CD4-positive, alpha-beta T cell treated with Interferon gamma for 1 hour (primary cell): ENCODE measurements around the gene DDHD1.

Experiments used
- DNase-seq: peaks from one replicate; pipeline ENCODE4 v3.0.0-alpha.2; 2020

The DDHD1 gene

GRCh38 chr14:53027562-53027961 is 125.6 kb downstream of the DDHD1 start:
- no peak for DNase-seq

- no peak for DNase-seq
Measured at GRCh38 chr14:53027041-53027440, 126.1 kb downstream of the DDHD1 start.

GRCh38 chr14:53023325-53023724 is 129.8 kb downstream of the DDHD1 start:
- DNase-seq = no peak

GRCh38 chr14:53022593-53022992 is 130.5 kb downstream of the DDHD1 start:
- no peak for DNase-seq

- DNase-seq = no peak
Measured at GRCh38 chr14:53020193-53020932, 132.8 kb downstream of the DDHD1 start.

GRCh38 chr14:53019406-53019805 is 133.7 kb downstream of the DDHD1 start:
- DNase-seq = no peak

GRCh38 chr14:53017837-53018236 is 135.3 kb downstream of the DDHD1 start:
- no peak for DNase-seq

- no peak for DNase-seq
Measured at GRCh38 chr14:53016919-53017318, 136.2 kb downstream of the DDHD1 start.

GRCh38 chr14:53016491-53016890 is 136.6 kb downstream of the DDHD1 start:
- DNase-seq = no peak

GRCh38 chr14:53011053-53011462 is 142.1 kb downstream of the DDHD1 start:
- no peak for DNase-seq

GRCh38 chr14:53010193-53011040 is 142.7 kb downstream of the DDHD1 start:
- no peak for DNase-seq

- DNase-seq = no peak
Measured at GRCh38 chr14:53006931-53007562, 146.1 kb downstream of the DDHD1 start.

- no peak for DNase-seq
Measured at GRCh38 chr14:53004976-53005375, 148.1 kb downstream of the DDHD1 start.

- no peak for DNase-seq
Measured at GRCh38 chr14:53003776-53004175, 149.3 kb downstream of the DDHD1 start.

- DNase-seq = no peak
Measured at GRCh38 chr14:53002576-53002975, 150.5 kb downstream of the DDHD1 start.

- no peak for DNase-seq
Measured at GRCh38 chr14:53001787-53002378, 151.2 kb downstream of the DDHD1 start.

- DNase-seq = no peak
Measured at GRCh38 chr14:52998376-52999015, 154.6 kb downstream of the DDHD1 start.

GRCh38 chr14:52996493-52996892 is 156.6 kb downstream of the DDHD1 start:
- no peak for DNase-seq

GRCh38 chr14:52995998-52996397 is 157.1 kb downstream of the DDHD1 start:
- DNase-seq = no peak

- no peak for DNase-seq
Measured at GRCh38 chr14:52992236-52992870, 160.8 kb downstream of the DDHD1 start.

GRCh38 chr14:52988139-52988538 is 165.0 kb downstream of the DDHD1 start:
- DNase-seq = no peak

- no peak for DNase-seq
Measured at GRCh38 chr14:52987514-52987913, 165.6 kb downstream of the DDHD1 start.
